Measurements from ENCODE around the gene LRTM1. TPM values are rescaled to one million over a fixed set of nuclear protein-coding genes. Genes with fewer than 3 reads are reported as not detected.

Gene LRTM1
- total and polyA plus RNA-seq, 2 donors (not counting 3 experiments of a cell fraction or from before 2014, with no cell fraction given) = not detected

DNA sequence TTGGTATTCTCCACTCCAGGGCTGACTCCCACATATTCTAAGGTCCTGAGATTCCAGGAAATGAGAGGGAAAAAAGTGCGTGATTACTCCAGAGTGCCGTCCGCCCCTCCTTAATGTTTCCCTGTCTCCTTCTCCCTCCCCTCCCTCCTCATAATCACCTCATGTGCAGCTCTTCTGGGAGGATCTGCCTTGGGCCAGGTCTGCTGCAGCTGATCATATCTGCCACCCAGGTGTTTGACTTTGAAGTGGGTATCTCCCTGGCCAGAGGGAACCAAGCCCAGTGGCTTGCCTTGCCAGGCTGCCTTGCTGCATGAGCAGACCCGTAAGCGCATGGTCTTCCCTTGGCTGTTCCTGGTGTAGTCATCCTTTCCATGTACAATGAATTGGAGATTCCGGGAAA lies 28.1 kb upstream of the LRTM1 start:
- no peak for FAIRE-seq
- dilution Hi-C loops (cut with MboI; ENCODE audit: extremely low pct_ligation_motif_present, low sequenced_read_pairs) = no loop called here
- Histone ChIP-seq H3K4me3 (replicated peaks in 1 of 3; ENCODE audit: insufficient read depth in 1 of 3, low read depth in 1 of 3, low read length in 3 of 3) (no peak overlapping the region), H2AFZ (ENCODE audit: low read depth, low read length) (no peak overlapping the region), H3K9me3 (replicated peaks; ENCODE audit: control insufficient read depth, insufficient read depth, low read length) (peaks cover 2% of the 10 kb centered on the region), H3K4me2 (ENCODE audit: insufficient read depth, low read length) (no peak overlapping the region), H3K27ac (ENCODE audit: insufficient read depth, low read depth, low read length) (no peak overlapping the region), H3K9me1 (replicated peaks; ENCODE audit: control insufficient read depth, extremely low read depth, insufficient read depth, low read length) (no peaks in the 10 kb centered on the region), H3K27me3 (ENCODE audit: control insufficient read depth in 2 of 2, insufficient read depth in 2 of 2, low read length in 2 of 2) (no peaks in the 10 kb centered on the region), H3K36me3 (ENCODE audit: control insufficient read depth in 2 of 2, extremely low read depth in 1 of 2, insufficient read depth in 2 of 2, low read length in 2 of 2) (no peaks in the 10 kb centered on the region), H4K20me1 (replicated peaks; ENCODE audit: control insufficient read depth, extremely low read depth, insufficient read depth, low read length) (no peaks in the 10 kb centered on the region), H3K4me1 (ENCODE audit: control insufficient read depth, extremely low read depth, insufficient read depth, low read length) (no peaks in the 10 kb centered on the region), H3K79me2 (ENCODE audit: control insufficient read depth, insufficient read depth, low read length) (no peaks in the 10 kb centered on the region), H3K9ac (replicated peaks; ENCODE audit: extremely low read depth, insufficient read depth, low read length) (no peak overlapping the region)
- ChIA-PET POLR2A (no interaction called here), CTCF (no interaction called here)
- no peak for DNase-seq (ENCODE audit: low read depth, low spot score)
- TF ChIP-seq, protein P1, sequence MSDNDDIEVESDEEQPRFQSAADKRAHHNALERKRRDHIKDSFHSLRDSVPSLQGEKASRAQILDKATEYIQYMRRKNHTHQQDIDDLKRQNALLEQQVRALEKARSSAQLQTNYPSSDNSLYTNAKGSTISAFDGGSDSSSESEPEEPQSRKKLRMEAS (IDR thresholded peaks at IDR 0.05; ENCODE audit: insufficient read depth, insufficient read length) = no peak
- TF ChIP-seq JUN (IDR thresholded peaks at IDR 0.05; ENCODE audit: borderline replicate concordance, insufficient read depth, insufficient read length, low read depth) = no peak
- TF ChIP-seq, protein P2, sequence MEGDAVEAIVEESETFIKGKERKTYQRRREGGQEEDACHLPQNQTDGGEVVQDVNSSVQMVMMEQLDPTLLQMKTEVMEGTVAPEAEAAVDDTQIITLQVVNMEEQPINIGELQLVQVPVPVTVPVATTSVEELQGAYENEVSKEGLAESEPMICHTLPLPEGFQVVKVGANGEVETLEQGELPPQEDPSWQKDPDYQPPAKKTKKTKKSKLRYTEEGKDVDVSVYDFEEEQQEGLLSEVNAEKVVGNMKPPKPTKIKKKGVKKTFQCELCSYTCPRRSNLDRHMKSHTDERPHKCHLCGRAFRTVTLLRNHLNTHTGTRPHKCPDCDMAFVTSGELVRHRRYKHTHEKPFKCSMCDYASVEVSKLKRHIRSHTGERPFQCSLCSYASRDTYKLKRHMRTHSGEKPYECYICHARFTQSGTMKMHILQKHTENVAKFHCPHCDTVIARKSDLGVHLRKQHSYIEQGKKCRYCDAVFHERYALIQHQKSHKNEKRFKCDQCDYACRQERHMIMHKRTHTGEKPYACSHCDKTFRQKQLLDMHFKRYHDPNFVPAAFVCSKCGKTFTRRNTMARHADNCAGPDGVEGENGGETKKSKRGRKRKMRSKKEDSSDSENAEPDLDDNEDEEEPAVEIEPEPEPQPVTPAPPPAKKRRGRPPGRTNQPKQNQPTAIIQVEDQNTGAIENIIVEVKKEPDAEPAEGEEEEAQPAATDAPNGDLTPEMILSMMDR (IDR thresholded peaks at IDR 0.05; ENCODE audit: extremely low read depth in 1 of 2, insufficient read depth in 1 of 2, low read depth in 1 of 2, low read length in 2 of 2) = no peak
- no peak for TF ChIP-seq POLR2AphosphoS5 (IDR thresholded peaks at IDR 0.05; ENCODE audit: insufficient read depth, low read depth, low read length)
- TF ChIP-seq FOS (IDR thresholded peaks at IDR 0.05; ENCODE audit: borderline replicate concordance, insufficient read depth, low read length) = no peak
- TF ChIP-seq MYC (IDR thresholded peaks at IDR 0.05; ENCODE audit: low read depth, low read length) = no peak
- TF ChIP-seq EZH2 (IDR thresholded peaks at IDR 0.05; ENCODE audit: borderline replicate concordance, low read depth, low read length, severe bottlenecking) = no peak
- TF ChIP-seq POLR2A (IDR thresholded peaks at IDR 0.05; ENCODE audit: low read depth, low read length) = no peak
- TF ChIP-seq GATA2 (IDR thresholded peaks at IDR 0.05; ENCODE audit: insufficient read depth, insufficient read length, low read depth, low read length) = no peak
- intact Hi-C loops (cut with micrococcal nuclease) = no loop called here
- no TSS peak for BruUV-seq (replicated peaks)
